K562 (cell line): ENCODE measurements around the gene ERMP1. TPM values are rescaled to one million over a fixed set of nuclear protein-coding genes. Genes with fewer than 3 reads are reported as not detected.

Experiments used
- AFF1 ChIP-seq, 2 experiments: fragments of 450-650 bp; IDR thresholded peaks; 2 replicates each; pipeline ENCODE4 v1.6.1; 2018; ENCODE audit warnings: mild to moderate bottlenecking in 2 of 2, low read depth in 1 of 2; ENCODE audit not compliant: partially characterized antibody in 2 of 2
- CC2D1A ChIP-seq: fragments of 450-650 bp; IDR thresholded peaks from 2 replicates; pipeline ENCODE4 v1.6.1; 2017; ENCODE audit warnings: mild to moderate bottlenecking
- CHD1 ChIP-seq: fragments of 200-600 bp; sonication (generic); IDR thresholded peaks from one replicate; pipeline ENCODE4 v1.6.1; 2012; ENCODE audit warnings: mild to moderate bottlenecking, moderate library complexity, low read length, inconsistent platforms
- EP300 ChIP-seq: IDR thresholded peaks from 2 replicates; pipeline ENCODE4 v1.6.1; 2012; ENCODE audit warnings: low read length, improper control_type of control experiment
- IRF1 ChIP-seq: sonication (generic); formaldehyde crosslinking; IDR thresholded peaks from 2 replicates; pipeline ENCODE4 v1.8.0; 2022; ENCODE audit warnings: missing genetic modification reagents, mild to moderate bottlenecking, borderline replicate concordance
- MCM3 ChIP-seq: fragments of 450-650 bp; IDR thresholded peaks from 2 replicates; pipeline ENCODE4 v1.6.1; 2016
- MYNN ChIP-seq, 2 experiments: sonication (generic); formaldehyde crosslinking in 1 of 2; IDR thresholded peaks; 2 replicates each; pipeline versions ENCODE4 v1.5.0 to v1.6.1; 2016 to 2020; ENCODE audit warnings: antibody characterized with exemption in 1 of 2, missing genetic modification reagents in 1 of 2
- NCOR1 ChIP-seq: fragments of 450-650 bp; IDR thresholded peaks from 2 replicates; pipeline ENCODE4 v1.6.1; 2016; ENCODE audit warnings: mild to moderate bottlenecking, moderate library complexity
- PML ChIP-seq: IDR thresholded peaks from 2 replicates; pipeline ENCODE4 v1.6.1; 2012; ENCODE audit warnings: low read length, inconsistent platforms
- RBM17 ChIP-seq: fragments of 200-400 bp; formaldehyde crosslinking; IDR thresholded peaks from 2 replicates; pipeline ENCODE4 v1.6.1; 2017; ENCODE audit warnings: low read depth, mild to moderate bottlenecking, low read length, borderline replicate concordance
- RNF219 ChIP-seq: fragments of 250-450 bp; sonication (Bioruptor Pico); IDR thresholded peaks from 2 replicates; pipeline ENCODE4 v1.5.0; 2022; ENCODE audit warnings: mild to moderate bottlenecking
- TEAD4 ChIP-seq, 2 experiments: sonication (generic) in 1 of 2; formaldehyde crosslinking in 1 of 2; IDR thresholded peaks; 2 replicates each; pipeline versions ENCODE4 v1.6.1 to v1.8.0; 2012 to 2022; ENCODE audit warnings: borderline replicate concordance in 1 of 2, inconsistent platforms in 1 of 2, low read length in 1 of 2, mild to moderate bottlenecking in 1 of 2, missing genetic modification reagents in 1 of 2
- TFE3 ChIP-seq: fragments of 450-650 bp; formaldehyde crosslinking; IDR thresholded peaks from 2 replicates; pipeline ENCODE4 v1.4.0; 2020; ENCODE audit warnings: mild to moderate bottlenecking, mixed read lengths
- TRIM25 ChIP-seq: fragments of 450-650 bp; IDR thresholded peaks from 2 replicates; pipeline ENCODE4 v1.7.0; 2016; ENCODE audit warnings: borderline replicate concordance
- ZFP36 ChIP-seq: fragments of 150-350 bp; IDR thresholded peaks from 2 replicates; pipeline ENCODE4 v1.6.1; 2018; ENCODE audit warnings: low read length, low read depth; ENCODE audit not compliant: partially characterized antibody
- ZNF143 ChIP-seq: sonication (generic); formaldehyde crosslinking; IDR thresholded peaks from 2 replicates; pipeline ENCODE4 v1.9.0; 2022; ENCODE audit warnings: mild to moderate bottlenecking, missing genetic modification reagents
- ZNF174 ChIP-seq: fragments of 250-450 bp; sonication (Bioruptor Pico); IDR thresholded peaks from 2 replicates; pipeline ENCODE4 v1.4.0; 2020; ENCODE audit warnings: mild to moderate bottlenecking
- polyA plus RNA-seq, 8 experiments: library from polyadenylated mRNA; depleted of rRNA in 4 of 8; stranded (reverse) in 5 of 8; unstranded in 3 of 8; fragments of >200 nt; fragmentation: Nextera tagmentation in 2 of 8; fragmentation: Illumina TruSeq in 1 of 8; extraction: Ambion mirVana in 2 of 8; extraction: Trizol in 1 of 8; gene quantifications; 2 replicates each; pipeline versions ENCODE4 v1.2.1 to v1.2.3, GENCODE V29; 2011 to 2014; ENCODE audit warnings: inconsistent platforms in 1 of 8, missing spikeins in 1 of 8
- total RNA-seq, 7 experiments: library from RNA; depleted of rRNA in 6 of 7; stranded (reverse); fragments of >200 nt in 6 of 7; fragmentation: Illumina TruSeq in 2 of 7; extraction: Trizol in 2 of 7; gene quantifications; 2 replicates each; pipeline versions ENCODE4 v1.2.1 to v1.2.3, GENCODE V29; 2011 to 2021; ENCODE audit warnings: low replicate concordance in 1 of 7

ERMP1 gene
- total and polyA plus RNA-seq, 9 of the 15 experiments (the other 6 are each of a cell fraction or from before 2014, with no cell fraction given) = 2.5 to 26.3 (median 12.6) TPM

GRCh38 chr9:5879419-5880181 lies 46.7 kb upstream of the ERMP1 start (continued):
- TF ChIP-seq AFF1 (IDR thresholded peaks at IDR 0.05; ENCODE audit: low read depth in 1 of 2, partially characterized antibody in 2 of 2) (no peak), CC2D1A (no peak), EP300 (peak; percentile 90), RBM17 (no peak), TFE3 (no peak), NCOR1 (peak; percentile 83), IRF1 (CRISPR knock-in tag) (no peak), ZNF174 (CRISPR knock-in tag) (no peak), MCM3 (no peak), TRIM25 (no peak), TEAD4 (IDR thresholded peaks at IDR 0.05; ENCODE audit: low read length) (peak; percentile 94), TEAD4 (CRISPR knock-in tag; IDR thresholded peaks at IDR 0.05; ENCODE audit: borderline replicate concordance) (no peak), ZNF143 (CRISPR knock-in tag) (no peak), MYNN (IDR thresholded peaks at IDR 0.05) (no peak), MYNN (CRISPR knock-in tag; IDR thresholded peaks at IDR 0.05) (no peak), RNF219 (CRISPR knock-in tag) (no peak), PML (peak; percentile 58), CHD1 (no peak), ZFP36 (no peak)
